ENCODE data around the gene MED13L.

DNA sequence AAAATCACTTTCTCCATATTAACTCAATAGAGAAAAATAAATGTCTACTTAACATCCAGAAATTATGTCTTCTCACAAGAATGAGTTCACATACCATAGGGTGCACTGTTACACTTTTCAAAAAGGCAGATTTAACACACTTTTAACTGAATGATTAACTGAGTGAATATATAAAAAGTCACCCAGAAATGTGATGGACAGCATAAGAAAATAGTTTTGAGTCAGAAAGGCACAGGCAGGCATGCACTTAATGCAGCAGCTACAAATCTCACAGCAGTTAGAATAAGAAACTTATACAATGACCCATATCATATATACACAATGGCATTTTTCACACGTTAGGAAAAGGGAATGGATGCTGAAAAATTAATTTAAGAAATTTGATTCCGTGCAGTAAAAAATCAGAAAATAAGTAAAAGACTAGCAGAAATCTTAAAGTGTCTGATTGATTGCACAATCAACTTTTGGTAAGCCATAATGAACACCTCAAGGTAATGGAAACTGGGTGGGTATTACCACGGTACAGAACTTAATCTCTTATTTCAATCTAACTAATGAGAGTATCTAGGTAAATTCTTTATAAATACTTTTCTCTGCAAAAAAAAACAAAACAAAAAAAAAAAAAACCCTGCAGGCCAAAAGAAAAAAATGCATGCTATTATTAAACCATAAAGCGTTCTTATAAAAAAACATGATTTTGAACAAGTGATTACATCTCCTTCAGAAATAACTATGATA lies 3.5 kb downstream of the MED13L start:
- TF ChIP-seq, protein P1, sequence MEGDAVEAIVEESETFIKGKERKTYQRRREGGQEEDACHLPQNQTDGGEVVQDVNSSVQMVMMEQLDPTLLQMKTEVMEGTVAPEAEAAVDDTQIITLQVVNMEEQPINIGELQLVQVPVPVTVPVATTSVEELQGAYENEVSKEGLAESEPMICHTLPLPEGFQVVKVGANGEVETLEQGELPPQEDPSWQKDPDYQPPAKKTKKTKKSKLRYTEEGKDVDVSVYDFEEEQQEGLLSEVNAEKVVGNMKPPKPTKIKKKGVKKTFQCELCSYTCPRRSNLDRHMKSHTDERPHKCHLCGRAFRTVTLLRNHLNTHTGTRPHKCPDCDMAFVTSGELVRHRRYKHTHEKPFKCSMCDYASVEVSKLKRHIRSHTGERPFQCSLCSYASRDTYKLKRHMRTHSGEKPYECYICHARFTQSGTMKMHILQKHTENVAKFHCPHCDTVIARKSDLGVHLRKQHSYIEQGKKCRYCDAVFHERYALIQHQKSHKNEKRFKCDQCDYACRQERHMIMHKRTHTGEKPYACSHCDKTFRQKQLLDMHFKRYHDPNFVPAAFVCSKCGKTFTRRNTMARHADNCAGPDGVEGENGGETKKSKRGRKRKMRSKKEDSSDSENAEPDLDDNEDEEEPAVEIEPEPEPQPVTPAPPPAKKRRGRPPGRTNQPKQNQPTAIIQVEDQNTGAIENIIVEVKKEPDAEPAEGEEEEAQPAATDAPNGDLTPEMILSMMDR (IDR thresholded peaks at IDR 0.05), result no peak
- no peak for TF ChIP-seq POLR2A (IDR thresholded peaks at IDR 0.05)

Data from testis (tissue), 2 donors.